Measurements from ENCODE around the gene COMT. TPM values are rescaled to one million over a fixed set of nuclear protein-coding genes. Genes with fewer than 3 reads are reported as not detected.

COMT gene
- polyA plus RNA-seq, 2 donors, result 178 to 218 TPM

DNA sequence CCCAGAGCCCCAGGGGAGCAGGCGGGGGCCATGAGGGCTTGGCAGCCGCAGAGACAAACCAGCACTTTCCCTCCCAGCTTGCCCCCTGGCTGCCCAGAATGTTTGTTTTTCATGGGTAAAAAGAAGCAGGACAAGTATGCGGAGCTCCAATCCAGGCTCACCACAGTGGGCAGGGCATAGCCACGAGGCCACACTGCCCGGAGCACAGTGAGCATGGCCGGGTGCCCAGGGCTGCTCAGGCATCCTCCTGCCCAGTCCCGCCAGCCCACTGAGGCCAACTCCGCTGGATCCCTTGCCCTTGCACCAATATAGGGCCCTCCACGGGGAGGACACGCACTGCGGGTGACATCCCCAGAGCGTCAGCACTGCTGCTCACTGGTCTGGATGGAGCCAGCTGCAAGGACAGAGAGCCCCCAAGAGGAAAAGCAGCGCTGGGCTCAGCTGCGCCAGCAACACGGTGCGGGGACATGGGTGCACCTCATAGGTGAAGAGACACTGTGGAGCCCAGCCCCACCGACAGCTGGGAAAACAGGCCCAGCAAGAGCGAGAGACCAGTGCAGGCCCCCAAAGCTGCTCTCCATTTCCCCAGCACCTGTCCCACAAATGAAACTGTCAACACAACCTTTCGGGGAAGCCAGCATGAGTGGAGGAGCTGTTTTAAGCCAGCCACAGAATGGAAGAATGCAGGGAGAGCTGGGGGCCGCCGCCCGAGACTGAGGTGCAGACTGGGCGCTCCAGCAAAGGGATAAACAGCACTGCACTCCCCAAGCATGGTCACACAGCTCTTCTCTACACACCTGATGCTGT lies 50.3 kb downstream of the COMT start:
- H3K4me1 ChIP-seq (ENCODE audit: control insufficient read depth in 2 of 2, insufficient read depth in 2 of 2, low read length in 1 of 2), result peaks cover 1 to 8% of the 10 kb centered on the region in 2 donors
- H3K4me3 ChIP-seq (ENCODE audit: low read depth in 1 of 2, low read length in 2 of 2), result no peak overlapping the region
- no peaks in the 10 kb centered on the region for H3K9me3 ChIP-seq (ENCODE audit: control insufficient read depth in 2 of 2, insufficient read depth in 1 of 2, low read depth in 1 of 2, low read length in 1 of 2)
- H3K36me3 ChIP-seq (ENCODE audit: control insufficient read depth in 2 of 2, insufficient read depth in 2 of 2, low read length in 1 of 2), result no peaks in the 10 kb centered on the region
- 79 to 81% methylated on average over 23 of the region's 23 CpGs for WGBS, 2 donors
- no peak overlapping the region for H3K27ac ChIP-seq (ENCODE audit: low read depth in 2 of 2, low read length in 1 of 2)
- H3K27me3 ChIP-seq (ENCODE audit: control insufficient read depth in 1 of 2, insufficient read depth in 2 of 2, low read length in 2 of 2), result no peaks in the 10 kb centered on the region

DNA sequence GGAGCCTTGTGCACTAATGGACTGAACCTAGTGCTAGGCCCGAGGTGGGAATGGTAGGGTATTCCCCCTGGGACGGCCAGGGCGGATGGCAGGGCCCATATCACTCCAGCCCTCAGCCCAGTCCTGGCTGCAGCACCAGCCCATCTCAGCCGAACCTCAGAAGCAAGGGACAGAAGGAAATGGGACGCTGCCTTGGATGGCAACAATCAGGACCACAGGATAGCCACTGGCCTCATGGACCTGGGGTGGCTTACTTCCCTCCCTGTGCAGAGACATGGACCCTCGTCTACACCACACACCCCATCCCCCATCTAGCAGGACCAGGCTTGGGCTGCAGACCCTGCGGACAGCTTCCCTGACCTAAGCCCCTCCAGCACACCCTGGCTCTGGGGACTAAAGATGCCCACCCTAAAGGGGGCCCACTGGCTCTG lies 50.9 kb downstream of the COMT start:
- Histone ChIP-seq H3K36me3 (ENCODE audit: control insufficient read depth in 2 of 2, insufficient read depth in 2 of 2, low read length in 1 of 2) (no peaks in the 10 kb centered on the region), H3K9me3 (ENCODE audit: control insufficient read depth in 2 of 2, insufficient read depth in 1 of 2, low read depth in 1 of 2, low read length in 1 of 2) (no peaks in the 10 kb centered on the region), H3K27ac (ENCODE audit: low read depth in 2 of 2, low read length in 1 of 2) (no peak overlapping the region), H3K4me3 (ENCODE audit: low read depth in 1 of 2, low read length in 2 of 2) (no peak overlapping the region), H3K4me1 (ENCODE audit: control insufficient read depth in 2 of 2, insufficient read depth in 2 of 2, low read length in 1 of 2) (peaks cover 0 to 5% of the 10 kb centered on the region in 2 donors), H3K27me3 (ENCODE audit: control insufficient read depth in 1 of 2, insufficient read depth in 2 of 2, low read length in 2 of 2) (no peaks in the 10 kb centered on the region)
- 83 to 88% methylated on average over 7 of the region's 7 CpGs for WGBS, 2 donors

DNA sequence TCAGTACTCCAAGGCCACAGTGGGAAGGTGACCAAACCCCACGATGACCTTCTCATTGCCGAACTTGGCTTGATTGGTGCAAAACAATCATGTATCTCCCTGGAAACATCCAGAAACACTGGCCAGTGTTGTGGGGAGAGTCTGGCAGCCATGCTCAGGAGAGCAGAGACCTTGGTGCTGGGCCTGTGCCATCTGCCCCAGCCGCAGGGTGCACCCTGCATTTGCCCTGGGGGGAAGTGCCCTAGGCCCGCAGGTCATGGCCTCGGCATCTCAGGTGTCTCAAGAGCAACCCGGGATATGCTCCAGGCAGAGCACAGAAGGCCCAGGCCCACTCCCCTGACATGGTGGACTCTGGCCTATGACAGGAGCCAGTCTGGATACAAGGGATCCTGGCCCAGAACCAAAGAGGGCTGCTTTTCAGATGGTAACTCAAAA lies 51.4 kb downstream of the COMT start:
- Histone ChIP-seq H3K4me3 (ENCODE audit: low read depth in 1 of 2, low read length in 2 of 2) (no peak overlapping the region), H3K27me3 (ENCODE audit: control insufficient read depth in 1 of 2, insufficient read depth in 2 of 2, low read length in 2 of 2) (no peaks in the 10 kb centered on the region), H3K4me1 (ENCODE audit: control insufficient read depth in 2 of 2, insufficient read depth in 2 of 2, low read length in 1 of 2) (peaks cover 0 to 5% of the 10 kb centered on the region in 2 donors), H3K27ac (ENCODE audit: low read depth in 2 of 2, low read length in 1 of 2) (no peak overlapping the region), H3K9me3 (ENCODE audit: control insufficient read depth in 2 of 2, insufficient read depth in 1 of 2, low read depth in 1 of 2, low read length in 1 of 2) (no peaks in the 10 kb centered on the region), H3K36me3 (ENCODE audit: control insufficient read depth in 2 of 2, insufficient read depth in 2 of 2, low read length in 1 of 2) (no peaks in the 10 kb centered on the region)
- WGBS, 2 donors, result 81% methylated on average over 6 of the region's 6 CpGs

DNA sequence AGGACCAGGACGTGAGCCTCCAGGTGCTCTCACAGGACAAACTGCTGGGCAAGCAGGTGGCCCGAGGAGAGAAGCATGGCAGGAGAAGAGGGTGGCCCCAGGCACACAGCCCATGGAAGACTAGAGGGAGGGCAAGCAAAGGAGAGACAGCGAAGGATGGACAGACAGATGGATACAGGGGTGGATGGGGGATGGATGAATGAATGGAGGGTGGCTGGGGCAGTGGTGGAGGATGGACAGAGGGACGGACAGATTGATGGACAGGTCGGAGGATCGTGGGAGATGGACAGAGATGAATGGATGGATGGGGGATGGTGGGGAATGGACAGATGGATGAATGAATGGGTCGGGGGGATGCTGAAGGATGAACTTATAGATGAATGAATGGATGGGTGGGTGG lies 52.4 kb downstream of the COMT start:
- H3K27ac ChIP-seq (ENCODE audit: low read depth in 2 of 2, low read length in 1 of 2), result no peak overlapping the region
- H3K36me3 ChIP-seq (ENCODE audit: control insufficient read depth in 2 of 2, insufficient read depth in 2 of 2, low read length in 1 of 2), result no peaks in the 10 kb centered on the region
- H3K4me3 ChIP-seq (ENCODE audit: low read depth in 1 of 2, low read length in 2 of 2), result no peak overlapping the region
- no peaks in the 10 kb centered on the region for H3K27me3 ChIP-seq (ENCODE audit: control insufficient read depth in 1 of 2, insufficient read depth in 2 of 2, low read length in 2 of 2)
- no peaks in the 10 kb centered on the region for H3K9me3 ChIP-seq (ENCODE audit: control insufficient read depth in 2 of 2, insufficient read depth in 1 of 2, low read depth in 1 of 2, low read length in 1 of 2)
- WGBS, 2 donors, result 95 to 96% methylated on average over 7 of the region's 7 CpGs
- H3K4me1 ChIP-seq (ENCODE audit: control insufficient read depth in 2 of 2, insufficient read depth in 2 of 2, low read length in 1 of 2), result peaks cover 0 to 2% of the 10 kb centered on the region in 2 donors

DNA sequence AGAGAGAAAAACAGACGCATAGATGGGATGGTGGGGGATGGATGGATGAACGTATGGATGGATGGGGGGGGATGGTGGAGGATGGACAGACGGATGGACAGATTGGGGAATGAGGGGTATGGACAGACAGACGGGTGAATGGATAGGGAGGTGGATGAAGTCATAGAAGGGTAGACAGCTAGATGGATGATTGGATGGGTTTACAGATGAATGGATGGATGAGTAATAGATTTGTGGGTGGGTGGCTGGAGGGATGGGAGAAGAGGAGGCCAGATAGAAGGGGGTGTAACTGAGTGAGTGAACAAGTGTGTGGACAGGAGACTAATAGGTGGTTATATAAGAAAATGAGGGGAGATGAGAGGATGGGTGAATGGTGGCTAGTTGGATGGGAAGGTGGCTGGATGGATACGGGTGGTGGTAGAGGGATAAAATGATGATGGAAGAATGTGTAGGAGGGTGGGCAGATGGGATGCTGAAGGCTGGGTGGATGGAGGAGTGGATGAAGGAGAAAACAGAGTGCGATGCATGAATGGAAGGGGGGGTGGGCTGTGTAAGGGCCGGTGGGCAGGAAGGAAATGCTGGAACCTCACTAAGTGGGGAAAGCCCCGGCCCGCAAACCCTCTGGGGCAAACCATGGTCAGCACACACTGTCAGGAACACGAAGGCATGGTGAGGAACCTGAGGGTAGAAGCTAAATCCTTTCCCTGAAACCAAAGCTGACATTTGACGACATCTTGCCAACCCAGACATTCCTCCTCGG lies 53.5 kb downstream of the COMT start:
- H3K4me3 ChIP-seq (ENCODE audit: low read depth in 1 of 2, low read length in 2 of 2), result no peak overlapping the region
- H3K9me3 ChIP-seq (ENCODE audit: control insufficient read depth in 2 of 2, insufficient read depth in 1 of 2, low read depth in 1 of 2, low read length in 1 of 2), result no peaks in the 10 kb centered on the region
- 75 to 76% methylated on average over 12 of the region's 12 CpGs for whole genome bisulfite sequencing, 2 donors
- H3K36me3 ChIP-seq (ENCODE audit: control insufficient read depth in 2 of 2, insufficient read depth in 2 of 2, low read length in 1 of 2), result no peaks in the 10 kb centered on the region
- peak overlapping the region in 1 of 2 donors; percentile 23 for H3K27ac ChIP-seq (ENCODE audit: low read depth in 2 of 2, low read length in 1 of 2)
- H3K4me1 ChIP-seq (ENCODE audit: control insufficient read depth in 2 of 2, insufficient read depth in 2 of 2, low read length in 1 of 2), result peaks cover 0 to 2% of the 10 kb centered on the region in 2 donors
- H3K27me3 ChIP-seq (ENCODE audit: control insufficient read depth in 1 of 2, insufficient read depth in 2 of 2, low read length in 2 of 2), result no peaks in the 10 kb centered on the region

DNA sequence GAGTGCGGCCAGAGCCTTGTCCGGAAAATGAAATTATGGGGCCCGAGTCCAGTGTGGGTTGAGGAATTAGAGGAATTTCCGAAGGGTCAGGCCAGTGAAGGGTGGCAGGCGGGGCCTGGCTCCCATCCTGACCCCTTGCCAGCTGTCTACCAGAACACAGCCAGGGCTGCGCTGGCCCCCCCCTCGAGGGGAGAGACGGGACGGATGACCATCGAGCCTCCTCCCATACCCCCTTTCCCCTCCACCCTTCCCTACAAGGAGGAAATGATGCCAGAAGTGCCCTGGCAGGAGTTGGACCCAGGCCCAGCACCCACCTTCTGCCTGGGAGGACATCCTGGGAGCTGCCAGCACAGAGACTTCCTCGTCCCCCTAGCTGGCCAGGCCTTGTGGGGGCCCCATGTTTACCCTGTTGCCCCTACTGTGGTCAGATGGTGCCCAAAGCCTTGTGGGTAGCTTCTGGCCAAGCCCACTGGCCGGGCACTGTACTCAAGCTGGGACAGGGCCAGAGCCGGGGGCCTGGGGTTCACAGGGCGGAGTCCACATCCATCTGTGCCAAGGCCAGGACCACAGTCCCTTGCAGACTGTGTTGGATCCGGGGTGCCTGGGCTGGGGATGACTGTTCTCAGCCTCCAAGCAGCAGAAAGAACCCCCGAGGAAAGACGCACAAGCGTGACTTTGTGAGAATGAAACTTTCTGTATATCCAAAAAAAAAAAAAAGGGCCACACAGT lies 54.2 kb downstream of the COMT start:
- WGBS, 2 donors, result 62 to 64% methylated on average over 18 of the region's 18 CpGs
- H3K4me1 ChIP-seq (ENCODE audit: control insufficient read depth in 2 of 2, insufficient read depth in 2 of 2, low read length in 1 of 2), result peaks cover 0 to 2% of the 10 kb centered on the region in 2 donors
- H3K36me3 ChIP-seq (ENCODE audit: control insufficient read depth in 2 of 2, insufficient read depth in 2 of 2, low read length in 1 of 2), result no peaks in the 10 kb centered on the region
- H3K9me3 ChIP-seq (ENCODE audit: control insufficient read depth in 2 of 2, insufficient read depth in 1 of 2, low read depth in 1 of 2, low read length in 1 of 2), result no peaks in the 10 kb centered on the region
- H3K27me3 ChIP-seq (ENCODE audit: control insufficient read depth in 1 of 2, insufficient read depth in 2 of 2, low read length in 2 of 2), result no peaks in the 10 kb centered on the region
- no peak overlapping the region for H3K4me3 ChIP-seq (ENCODE audit: low read depth in 1 of 2, low read length in 2 of 2)
- no peak overlapping the region for H3K27ac ChIP-seq (ENCODE audit: low read depth in 2 of 2, low read length in 1 of 2)

DNA sequence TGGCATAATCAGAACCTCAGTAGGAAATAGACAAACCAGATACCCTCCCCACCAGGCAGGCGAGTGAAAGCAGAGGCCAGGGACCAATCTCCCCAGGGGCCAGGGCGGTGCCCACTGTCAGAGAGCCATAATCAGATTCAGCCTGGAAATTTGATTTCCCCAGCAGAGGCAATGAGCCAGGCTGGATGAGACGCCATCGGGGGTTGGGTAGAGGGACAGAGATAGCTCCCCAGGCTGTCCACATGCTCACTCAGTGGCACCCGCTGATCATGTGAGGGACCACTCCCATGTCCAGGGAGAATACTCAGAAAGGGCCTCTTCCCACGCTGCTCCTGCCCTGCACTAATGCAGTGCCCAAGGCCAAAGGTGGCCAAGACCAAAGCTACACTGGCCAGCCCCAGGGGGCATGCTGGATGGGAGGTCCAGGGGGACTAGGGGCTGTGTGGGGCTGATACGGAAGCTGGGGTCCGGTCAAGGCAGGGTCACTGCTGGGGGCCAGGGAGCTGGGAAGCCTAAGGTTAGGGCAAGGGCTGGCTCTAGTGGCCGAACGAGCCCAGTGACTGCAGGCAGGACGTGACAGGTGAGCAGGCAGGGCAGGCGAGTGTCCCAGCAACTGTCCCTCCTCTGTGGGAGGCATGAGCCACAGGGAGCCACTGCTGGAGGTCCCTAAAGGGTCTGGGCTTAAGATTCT lies 55.3 kb downstream of the COMT start:
- H3K36me3 ChIP-seq (ENCODE audit: control insufficient read depth in 2 of 2, insufficient read depth in 2 of 2, low read length in 1 of 2), result no peaks in the 10 kb centered on the region
- no peaks in the 10 kb centered on the region for H3K27me3 ChIP-seq (ENCODE audit: control insufficient read depth in 1 of 2, insufficient read depth in 2 of 2, low read length in 2 of 2)
- H3K4me3 ChIP-seq (ENCODE audit: low read depth in 1 of 2, low read length in 2 of 2), result no peak overlapping the region
- H3K27ac ChIP-seq (ENCODE audit: low read depth in 2 of 2, low read length in 1 of 2), result no peak overlapping the region
- H3K9me3 ChIP-seq (ENCODE audit: control insufficient read depth in 2 of 2, insufficient read depth in 1 of 2, low read depth in 1 of 2, low read length in 1 of 2), result no peaks in the 10 kb centered on the region
- H3K4me1 ChIP-seq (ENCODE audit: control insufficient read depth in 2 of 2, insufficient read depth in 2 of 2, low read length in 1 of 2), result no peaks in the 10 kb centered on the region
- 79 to 80% methylated on average over 12 of the region's 12 CpGs for WGBS, 2 donors

DNA sequence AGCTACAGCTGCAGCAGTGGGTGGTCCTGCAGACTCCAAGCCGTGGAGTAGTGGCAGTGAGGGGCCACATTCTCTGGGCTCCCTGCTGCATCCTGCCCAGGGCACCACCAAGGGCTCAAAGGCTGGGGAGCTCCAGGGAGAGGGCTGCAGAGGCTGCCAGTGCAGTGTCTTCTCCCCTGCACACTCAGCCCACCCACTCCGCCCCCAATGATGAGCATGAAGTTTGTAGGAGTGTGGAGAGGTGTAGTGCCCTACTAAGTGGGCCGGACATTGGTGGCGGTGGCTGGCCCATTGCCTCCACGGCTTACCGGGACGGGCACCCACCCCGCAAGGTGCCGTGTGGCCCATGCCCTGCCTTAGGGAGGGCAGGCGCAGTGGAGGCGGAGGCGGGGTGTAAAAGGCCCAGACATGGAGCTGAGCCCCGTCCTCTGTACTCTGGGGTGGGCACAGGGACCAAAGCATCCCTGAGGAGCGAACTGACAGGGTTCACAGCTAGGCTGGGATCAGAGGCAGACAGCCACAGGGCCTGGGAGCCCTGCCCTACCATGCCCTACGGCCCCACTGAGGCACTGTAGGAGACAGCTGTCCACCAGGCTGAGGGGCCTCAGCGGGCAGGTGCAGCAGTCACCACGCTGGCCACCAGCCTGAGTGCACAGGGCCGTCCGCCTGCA lies 56.1 kb downstream of the COMT start:
- no peaks in the 10 kb centered on the region for H3K36me3 ChIP-seq (ENCODE audit: control insufficient read depth in 2 of 2, insufficient read depth in 2 of 2, low read length in 1 of 2)
- H3K27ac ChIP-seq (ENCODE audit: low read depth in 2 of 2, low read length in 1 of 2), result no peak overlapping the region
- no peak overlapping the region for H3K4me3 ChIP-seq (ENCODE audit: low read depth in 1 of 2, low read length in 2 of 2)
- H3K9me3 ChIP-seq (ENCODE audit: control insufficient read depth in 2 of 2, insufficient read depth in 1 of 2, low read depth in 1 of 2, low read length in 1 of 2), result no peaks in the 10 kb centered on the region
- no peaks in the 10 kb centered on the region for H3K27me3 ChIP-seq (ENCODE audit: control insufficient read depth in 1 of 2, insufficient read depth in 2 of 2, low read length in 2 of 2)
- 88 to 90% methylated on average over 19 of the region's 19 CpGs for WGBS, 2 donors
- no peaks in the 10 kb centered on the region for H3K4me1 ChIP-seq (ENCODE audit: control insufficient read depth in 2 of 2, insufficient read depth in 2 of 2, low read length in 1 of 2)
